Panc1 (cell line): ENCODE measurements around the gene NRSN1. TPM values are rescaled to one million over a fixed set of nuclear protein-coding genes. Genes with fewer than 3 reads are reported as not detected.

ENCODE experiments used
- ATAC-seq: fragments of 200-7000 bp; cut with Tn5 transposase; 2 replicates; pipeline ENCODE4 v1.9.1; 2020; ENCODE audit warnings: mild to moderate bottlenecking, moderate library complexity
- BruUV-seq: library from RNA; stranded (reverse); fragments of 400-500 nt; replicated peaks from 2 replicates; lab custom pipeline; 2021; lab: Mats Ljungman, UMichigan
- CTCF ChIA-PET: fragments of 300-600 bp; sonication (Branson Sonifier 250); formaldehyde crosslinking; loops from one replicate; lab custom pipeline; 2022; ENCODE audit warnings: antibody characterized with exemption; lab: Charles Lee
- POLR2A ChIA-PET: fragments of 300-600 bp; sonication (Branson Sonifier 250); formaldehyde crosslinking; loops from one replicate; lab custom pipeline; 2022; ENCODE audit warnings: antibody characterized with exemption; lab: Charles Lee
- DNase-seq: peaks from one replicate; pipeline ENCODE4 v3.0.0-alpha.2; 2010; ENCODE audit warnings: low read depth, low spot score
- H3K27ac ChIP-seq: 2 replicates; pipeline ENCODE4 v1.5.1; 2011; ENCODE audit warnings: mild to moderate bottlenecking, low read length, inconsistent platforms
- H3K27me3 ChIP-seq: fragments of 200-500 bp; sonication (Bioruptor generic); 2 replicates; pipeline ENCODE4 v1.6.0; 2014; ENCODE audit warnings: low read length, inconsistent platforms; ENCODE audit not compliant: control insufficient read depth, insufficient read depth
- H3K36me3 ChIP-seq: fragments of 200-500 bp; sonication (Bioruptor generic); 2 replicates; pipeline ENCODE4 v1.5.1; 2014; ENCODE audit warnings: inconsistent platforms, mild to moderate bottlenecking, low read length, moderate library complexity; ENCODE audit not compliant: control insufficient read depth, insufficient read depth
- H3K4me1 ChIP-seq: 2 replicates; pipeline ENCODE4 v1.5.1; 2011; ENCODE audit warnings: inconsistent platforms, mild to moderate bottlenecking, low read length, moderate library complexity; ENCODE audit not compliant: control insufficient read depth, insufficient read depth
- H3K4me3 ChIP-seq, 2 experiments: 2 replicates each; pipeline ENCODE4 v1.5.1; 2011 to 2012; ENCODE audit warnings: low read depth in 2 of 2, low read length in 2 of 2, mild to moderate bottlenecking in 2 of 2, inconsistent platforms in 1 of 2, moderate library complexity in 1 of 2
- H3K9me3 ChIP-seq: fragments of 200-500 bp; sonication (Bioruptor generic); 2 replicates; pipeline ENCODE4 v1.5.1; 2014; ENCODE audit warnings: low read depth, mild to moderate bottlenecking, inconsistent platforms, low read length, moderate library complexity; ENCODE audit not compliant: control insufficient read depth, insufficient read depth
- CTCF ChIP-seq: fragments of 450-650 bp; IDR thresholded peaks from 2 replicates; pipeline ENCODE4 v1.5.1; 2017; ENCODE audit warnings: mild to moderate bottlenecking
- POLR2AphosphoS5 ChIP-seq: IDR thresholded peaks from 2 replicates; pipeline ENCODE4 v1.6.1; 2012; ENCODE audit warnings: mild to moderate bottlenecking, low read depth, low read length, moderate library complexity
- REST ChIP-seq, 2 experiments: IDR thresholded peaks; 2 replicates each; pipeline ENCODE4 v1.6.1; 2011 to 2012; ENCODE audit warnings: low read depth in 2 of 2, control low read depth in 1 of 2, low read length in 1 of 2, mild to moderate bottlenecking in 1 of 2, moderate library complexity in 1 of 2; ENCODE audit not compliant: insufficient read depth in 1 of 2
- SIN3A ChIP-seq: IDR thresholded peaks from 2 replicates; pipeline ENCODE4 v1.6.1; 2012; ENCODE audit warnings: low read depth, mild to moderate bottlenecking, low read length, moderate library complexity, borderline replicate concordance; ENCODE audit not compliant: insufficient read depth
- TCF7L2 ChIP-seq: IDR thresholded peaks from 2 replicates; pipeline ENCODE4 v1.6.1; 2011; ENCODE audit warnings: mild to moderate bottlenecking, low read depth, low read length, inconsistent platforms
- in situ Hi-C: cut with HindIII; loops from 2 replicates; pipeline ENCODE4 v1.10.0; 2016; ENCODE audit warnings: low sequenced_read_pairs, low pct_unique_long_range_greater_than_20kb
- intact Hi-C: fragments of 100-400 bp; cut with micrococcal nuclease; formaldehyde crosslinking; loops from one replicate; pipeline ENCODE4 v1.10.0; 2022; ENCODE audit not compliant: unreplicated experiment
- total RNA-seq: library from RNA; stranded (reverse); gene quantifications from one replicate; pipeline ENCODE4 v1.2.1, GENCODE V29; 2021; ENCODE audit not compliant: unreplicated experiment

Gene NRSN1
- total RNA-seq, 1 experiment from 2014 or later, result not detected

GRCh38 chr6:24107294-24107693, 18.7 kb upstream of the NRSN1 start:
- in situ Hi-C loops, result no loop called here

GRCh38 chr6:24108056-24108455, 18.0 kb upstream of the NRSN1 start:
- TF ChIP-seq REST (IDR thresholded peaks at IDR 0.05; ENCODE audit: insufficient read depth in 1 of 2, low read depth in 2 of 2, low read length in 1 of 2) (no peak), CTCF (no peak), SIN3A (no peak), POLR2AphosphoS5 (no peak), TCF7L2 (no peak)
- ATAC-seq (no peak), DNase-seq (no peak)
- no peak overlapping the region for H3K27ac ChIP-seq
- H3K36me3 ChIP-seq, result no peaks in the 10 kb centered on the region
- in situ Hi-C loops, result no loop called here
- H3K4me1 ChIP-seq, result no peaks in the 10 kb centered on the region
- intact Hi-C loops, result no loop called here
- CTCF ChIA-PET, result no interaction called here
- no peaks in the 10 kb centered on the region for H3K27me3 ChIP-seq
- POLR2A ChIA-PET, result interaction anchor here (0.5 kb wide), 1 partner anchor 10 kb away, joined by 3 read pairs; no protein-coding TSS in a partner anchor
- no peak overlapping the region for H3K4me3 ChIP-seq
- H3K9me3 ChIP-seq, result no peaks in the 10 kb centered on the region
- BruUV-seq, result no TSS peak

More at GRCh38 chr6:24107294-24107693, 18.7 kb upstream of the NRSN1 start:
- no peaks in the 10 kb centered on the region for H3K27me3 ChIP-seq
- H3K4me3 ChIP-seq, result no peak overlapping the region
- TF ChIP-seq POLR2AphosphoS5, result no peak
- TF ChIP-seq REST (IDR thresholded peaks at IDR 0.05; ENCODE audit: insufficient read depth in 1 of 2, low read depth in 2 of 2, low read length in 1 of 2), result no peak
- no peak for TF ChIP-seq SIN3A
- no peak for TF ChIP-seq TCF7L2
- TF ChIP-seq CTCF, result no peak
- no peak overlapping the region for H3K27ac ChIP-seq
- ChIA-PET CTCF (no interaction called here), POLR2A (no interaction called here)
- no peaks in the 10 kb centered on the region for H3K4me1 ChIP-seq
- ATAC-seq (no peak), DNase-seq (no peak)
- H3K9me3 ChIP-seq, result no peaks in the 10 kb centered on the region
- H3K36me3 ChIP-seq, result no peaks in the 10 kb centered on the region
- intact Hi-C loops, result no loop called here
- no TSS peak for BruUV-seq
